Skin epidermis (tissue), 12 donors: ENCODE results near the gene DMD.
A peak's percentile ranks its signal among the peaks of the same experiment; 100 is the strongest.
"Not testable (repeated sequence)": the region's sequence is repeated elsewhere in the genome, so short reads cannot be mapped to it uniquely, and the experiment has no call there.

ENCODE experiments used
- H3K27ac ChIP-seq, 21 experiments: fragments of 200-600 bp; sonication (generic) in 11 of 21; one replicate each; pipeline ENCODE4 v1.5.0; 2020; ENCODE audit warnings: mild to moderate bottlenecking in 3 of 21, inconsistent platforms in 2 of 21, moderate library complexity in 2 of 21
- H3K4me3 ChIP-seq, 7 experiments: fragments of 200-600 bp; sonication (generic) in 2 of 7; one replicate each; pipeline ENCODE4 v1.5.0; 2020; ENCODE audit warnings: inconsistent platforms in 2 of 7, mild to moderate bottlenecking in 2 of 7, moderate library complexity in 1 of 7

The DMD gene

GRCh38 chrX:33211356-33212260 lies at the start of gene DMD:
TSS of gene DMD (minus strand) at chrX:33211549. CDS start at chrX:33211312, 237 bp downstream.
- Histone ChIP-seq H3K4me3 (no peak within 1 kb of the TSS), H3K27ac (peak within 1 kb of the TSS in 1 of 21 experiments; percentile 38)

DNA sequence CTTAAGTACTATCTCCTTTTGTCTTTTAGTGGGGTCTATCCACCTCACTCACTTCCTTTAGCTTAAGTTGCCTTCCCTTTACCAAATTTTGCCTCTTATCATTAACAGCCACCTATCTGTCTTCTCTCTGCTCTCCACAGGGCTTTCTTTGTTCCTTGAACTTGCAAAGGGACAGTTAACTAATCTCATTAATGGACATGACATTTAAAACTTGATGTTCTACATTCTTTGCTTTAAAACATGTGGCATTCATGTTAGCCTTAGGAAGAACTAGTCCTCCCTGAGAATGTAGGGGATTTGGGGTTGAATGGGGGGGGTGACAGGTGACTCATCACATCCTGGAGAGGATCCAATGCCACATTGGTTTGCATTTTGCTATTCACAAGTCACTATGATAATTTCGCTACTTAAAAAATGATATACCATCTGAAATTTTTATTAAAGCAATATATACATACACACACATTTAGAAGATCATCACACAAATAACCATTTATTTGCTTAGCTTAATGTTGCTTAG lies 41.0 kb upstream of the DMD start:
- Histone ChIP-seq H3K4me3 (no peak overlapping the region), H3K27ac (no peak overlapping the region)

DNA sequence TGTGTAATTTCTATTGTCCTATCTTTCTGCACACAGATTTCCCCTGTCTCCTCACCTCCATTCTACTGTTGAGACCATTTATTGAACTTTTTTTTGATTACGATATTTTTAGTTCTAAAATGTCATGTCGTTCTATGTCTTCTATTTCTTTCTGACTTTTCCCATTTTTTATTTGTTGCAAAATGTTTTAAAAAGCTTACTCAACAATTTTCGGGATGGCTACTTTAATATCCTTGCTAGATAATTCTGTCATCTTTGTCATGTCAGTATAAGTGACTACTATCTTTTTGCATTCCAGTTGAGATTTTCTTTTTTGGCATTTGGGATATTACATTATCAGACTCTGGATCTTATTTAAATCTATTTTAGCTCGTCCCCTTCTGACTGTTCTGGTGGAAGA lies 7.5 kb upstream of the DMD start:
- Histone ChIP-seq H3K27ac (no peak overlapping the region), H3K4me3 (no peak overlapping the region)

- Histone ChIP-seq H3K27ac (no peak overlapping the region), H3K4me3 (no peak overlapping the region)
Measured at GRCh38 chrX:33210156-33210555, 1.2 kb downstream of the DMD start.

DNA sequence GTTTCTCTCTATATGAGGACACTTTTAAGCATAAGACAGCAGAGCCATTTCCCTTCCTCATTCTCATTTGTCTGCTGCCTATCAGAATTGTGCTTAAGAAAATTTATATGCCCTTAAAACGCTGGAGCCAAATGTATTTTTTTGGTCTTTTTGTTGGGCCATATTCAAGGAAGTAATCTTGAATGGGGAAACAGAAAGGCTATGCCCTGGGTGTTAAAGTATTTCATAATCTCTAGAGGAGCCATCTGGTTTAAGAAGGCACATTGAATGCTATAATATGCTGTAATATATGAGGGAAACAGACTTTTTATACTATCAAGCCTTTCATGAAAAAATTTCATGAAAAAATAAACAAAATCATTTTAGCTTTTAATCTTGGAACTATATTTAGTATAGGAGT lies 4.3 kb downstream of the DMD start:
- no peak overlapping the region for H3K4me3 ChIP-seq
- H3K27ac ChIP-seq: no peak overlapping the region

GRCh38 chrX:33205321-33205720 lies 6.0 kb downstream of the DMD start:
- no peak overlapping the region for H3K4me3 ChIP-seq
- no peak overlapping the region for H3K27ac ChIP-seq

GRCh38 chrX:33204889-33205288 lies 6.5 kb downstream of the DMD start:
- Histone ChIP-seq H3K4me3 (no peak overlapping the region), H3K27ac (no peak overlapping the region)

DNA sequence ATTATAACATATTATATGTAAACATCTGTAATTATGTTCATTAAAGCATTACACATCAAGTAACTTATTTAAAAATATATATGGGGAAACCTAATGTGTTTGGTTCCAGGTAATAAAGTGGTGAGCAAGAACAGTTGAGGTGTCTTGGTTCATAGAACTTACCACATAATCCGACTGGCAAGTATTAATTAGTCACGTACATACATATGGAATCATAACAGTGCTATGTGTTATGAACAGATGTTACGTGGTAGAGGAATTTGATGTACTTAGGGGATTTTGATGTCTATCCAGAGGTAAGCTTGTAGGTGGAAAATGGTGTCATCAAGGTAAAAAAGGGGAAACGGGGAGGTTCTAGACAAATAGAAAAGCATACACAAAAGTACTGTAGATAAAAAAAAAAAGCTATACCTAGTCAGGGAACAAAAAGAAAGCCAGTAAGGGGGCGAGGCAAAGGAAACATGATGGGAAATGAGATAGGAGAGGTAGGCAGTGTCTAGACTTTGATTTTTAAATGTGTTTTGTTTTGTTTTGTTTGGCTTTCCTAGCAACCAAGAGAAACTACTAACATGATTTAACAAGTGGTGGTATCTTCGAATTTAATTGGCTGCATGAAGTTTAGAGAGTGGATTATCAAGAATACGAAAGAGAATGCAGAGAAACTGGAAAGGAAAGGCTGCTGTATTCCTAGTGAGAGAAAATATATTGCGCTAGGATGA lies 12.6 kb downstream of the DMD start:
- Histone ChIP-seq H3K4me3 (no peak overlapping the region), H3K27ac (no peak overlapping the region)

DNA sequence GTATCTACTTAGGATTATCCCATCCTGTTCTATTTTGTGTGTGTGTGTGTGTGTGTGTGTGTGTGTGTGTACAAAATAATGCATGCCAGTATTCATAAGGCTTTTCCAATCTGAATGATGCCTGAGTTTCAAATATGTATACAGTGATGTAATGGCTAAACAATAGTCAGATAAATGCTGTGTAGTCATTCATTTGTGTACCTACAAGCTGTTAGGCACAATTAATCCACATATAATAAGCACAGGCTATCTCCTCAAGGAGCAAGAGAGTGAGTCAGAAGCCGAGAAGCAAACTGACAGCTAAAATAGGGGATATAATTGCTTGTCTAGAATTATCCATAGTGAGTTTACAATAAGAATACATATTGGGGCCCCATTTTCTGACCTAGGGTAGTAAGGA lies 15.7 kb downstream of the DMD start:
- Histone ChIP-seq H3K4me3 (no peak overlapping the region), H3K27ac (no peak overlapping the region)

- Histone ChIP-seq H3K27ac (no peak overlapping the region), H3K4me3 (no peak overlapping the region)
Measured at GRCh38 chrX:33194876-33195433, 16.4 kb downstream of the DMD start.

DNA sequence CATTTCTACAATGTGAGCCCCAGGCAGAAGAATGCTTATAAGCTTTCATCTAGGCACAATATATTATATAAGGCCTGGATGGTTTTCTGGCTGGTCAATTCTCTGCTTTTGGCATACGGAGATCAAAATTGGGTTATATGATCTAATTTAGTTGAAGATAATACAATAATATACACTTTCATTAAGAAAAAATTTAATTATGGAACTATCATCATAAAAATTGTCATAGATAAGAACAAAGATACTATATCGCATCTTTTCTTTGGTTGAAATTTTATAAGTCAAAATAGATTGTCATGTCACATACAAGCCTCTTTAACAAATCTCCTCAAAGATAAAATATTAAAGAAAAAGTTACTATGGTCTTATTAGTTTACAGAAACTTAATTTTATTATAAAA lies 17.1 kb downstream of the DMD start:
- Histone ChIP-seq H3K4me3 (no peak overlapping the region), H3K27ac (no peak overlapping the region)

GRCh38 chrX:33190016-33190415 lies 21.3 kb downstream of the DMD start:
- Histone ChIP-seq H3K27ac (no peak overlapping the region), H3K4me3 (no peak overlapping the region)

- H3K27ac ChIP-seq: no peak overlapping the region
- H3K4me3 ChIP-seq: no peak overlapping the region
Measured at GRCh38 chrX:33188881-33189280, 22.5 kb downstream of the DMD start.

- no peak overlapping the region for H3K4me3 ChIP-seq
- H3K27ac ChIP-seq: no peak overlapping the region
Measured at GRCh38 chrX:33188286-33188685, 23.1 kb downstream of the DMD start.

GRCh38 chrX:33184803-33185202 lies 26.5 kb downstream of the DMD start:
- not testable (repeated sequence) for H3K4me3 ChIP-seq, H3K27ac ChIP-seq

- no peak overlapping the region for H3K27ac ChIP-seq
- H3K4me3 ChIP-seq: no peak overlapping the region
Measured at GRCh38 chrX:33183361-33183760, 28.0 kb downstream of the DMD start.

GRCh38 chrX:33178690-33179089 lies 32.7 kb downstream of the DMD start:
- H3K27ac ChIP-seq: no peak overlapping the region
- H3K4me3 ChIP-seq: no peak overlapping the region

- no peak overlapping the region for H3K4me3 ChIP-seq
- H3K27ac ChIP-seq: no peak overlapping the region
Measured at GRCh38 chrX:33178218-33178617, 33.1 kb downstream of the DMD start.

DNA sequence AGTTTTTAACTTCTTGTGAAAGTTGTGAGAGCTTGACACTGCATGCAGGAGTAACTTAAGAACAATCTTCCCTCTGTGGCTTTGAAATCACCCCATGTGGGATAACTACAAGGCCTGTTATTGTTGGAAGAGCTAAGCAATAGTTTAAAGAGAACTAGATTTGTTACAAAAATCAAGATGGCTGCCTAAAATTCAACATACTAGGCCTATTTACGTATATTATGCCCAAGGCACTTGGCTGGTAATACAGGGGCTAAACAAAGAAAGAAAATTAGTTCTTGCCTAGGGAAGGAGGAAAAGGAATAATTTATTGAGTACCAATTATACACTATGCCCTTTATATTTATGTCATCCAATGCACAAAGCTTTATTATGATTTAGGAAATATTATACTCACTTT lies 36.1 kb downstream of the DMD start:
- Histone ChIP-seq H3K27ac (no peak overlapping the region), H3K4me3 (no peak overlapping the region)

DNA sequence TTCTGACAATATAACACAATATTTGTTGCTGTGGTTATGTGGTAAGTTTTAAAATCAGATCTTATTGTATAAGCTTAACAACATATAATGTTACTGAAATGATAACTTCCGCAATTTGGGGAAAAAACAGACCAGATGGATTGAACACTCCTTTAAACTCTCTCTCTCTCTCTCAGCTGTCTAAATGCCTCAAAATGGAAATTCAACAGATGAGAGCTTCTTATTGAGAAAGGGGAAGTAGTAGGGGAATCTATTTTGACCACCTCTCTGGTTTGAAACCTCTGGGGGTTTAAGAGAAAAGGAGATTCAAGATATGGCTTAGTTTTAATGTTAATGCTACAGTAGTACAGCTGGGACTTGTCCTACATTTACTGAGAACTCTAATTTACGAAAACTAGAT lies 40.3 kb downstream of the DMD start:
- H3K4me3 ChIP-seq: no peak overlapping the region
- no peak overlapping the region for H3K27ac ChIP-seq

- H3K4me3 ChIP-seq: no peak overlapping the region
- H3K27ac ChIP-seq: no peak overlapping the region
Measured at GRCh38 chrX:33161829-33162228, 49.5 kb downstream of the DMD start.
